Measurements from ENCODE around the gene USP15.

Gene USP15

GRCh38 chr12:62371661-62372060, 111.5 kb downstream of the USP15 start:
- no peak overlapping the region for H3K27ac ChIP-seq (ENCODE audit: low read depth, low read length)
- no peaks in the 10 kb centered on the region for H3K9me3 ChIP-seq (ENCODE audit: control insufficient read depth, insufficient read depth, low read length)
- no peaks in the 10 kb centered on the region for H3K79me2 ChIP-seq (ENCODE audit: control insufficient read depth, low read length)
- H3F3A ChIP-seq (ENCODE audit: control insufficient read depth, insufficient read depth): 0 out of 2 replicates have a peak, but pooled peaks cover 2% of the 10 kb centered on the region
- no peaks in the 10 kb centered on the region for H3K9me2 ChIP-seq (replicated peaks; ENCODE audit: control insufficient read depth, low read length)
- no peaks in the 10 kb centered on the region for H4K20me1 ChIP-seq (ENCODE audit: control insufficient read depth, insufficient read depth, low read depth, low read length)
- no peaks in the 10 kb centered on the region for H3K4me1 ChIP-seq (ENCODE audit: control insufficient read depth, low read length)
- H3K4me3 ChIP-seq (ENCODE audit: low read length): no peak overlapping the region
- H3K36me3 ChIP-seq (ENCODE audit: control insufficient read depth, low read length): peaks cover 14% of the 10 kb centered on the region
- no peaks in the 10 kb centered on the region for H3K27me3 ChIP-seq (ENCODE audit: control insufficient read depth, low read length)
- no peak overlapping the region for H3K4me2 ChIP-seq (ENCODE audit: low read length)
- TF ChIP-seq CTCF (IDR thresholded peaks at IDR 0.05; ENCODE audit: low read depth, low read length, poor library complexity, severe bottlenecking) (no peak), EZH2phosphoT487 (IDR thresholded peaks at IDR 0.05; ENCODE audit: borderline replicate concordance, low read length) (no peak)

DNA sequence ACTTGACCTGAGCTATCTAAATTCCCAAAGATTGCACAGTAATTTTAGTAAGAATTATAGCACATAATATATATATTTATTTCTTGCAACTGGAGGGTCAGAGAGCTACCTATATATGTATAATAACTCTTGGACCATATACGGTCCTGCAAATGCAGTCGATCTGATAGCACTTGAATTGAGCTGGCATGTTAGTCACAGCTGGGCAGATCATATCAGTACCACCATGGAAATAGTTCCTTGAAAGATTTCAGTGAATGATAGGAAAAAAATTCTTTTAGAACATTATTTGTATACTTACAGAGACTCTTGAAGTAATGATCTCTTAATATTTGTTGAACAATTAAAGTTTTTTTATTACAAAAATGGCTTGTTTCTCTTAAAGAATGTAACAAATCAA, 111.9 kb downstream of the USP15 start:
- Histone ChIP-seq H3K27ac (ENCODE audit: low read depth, low read length) (no peak overlapping the region), H3F3A (ENCODE audit: control insufficient read depth, insufficient read depth) (0 out of 2 replicates have a peak, but pooled peaks cover 2% of the 10 kb centered on the region)

GRCh38 chr12:62372825-62373224, 112.6 kb downstream of the USP15 start:
- Histone ChIP-seq H3K4me3 (ENCODE audit: low read length) (no peak overlapping the region), H3K4me2 (ENCODE audit: low read length) (no peak overlapping the region), H3K4me1 (ENCODE audit: control insufficient read depth, low read length) (no peaks in the 10 kb centered on the region), H3F3A (ENCODE audit: control insufficient read depth, insufficient read depth) (0 out of 2 replicates have a peak, but pooled peaks cover 2% of the 10 kb centered on the region), H3K79me2 (ENCODE audit: control insufficient read depth, low read length) (no peaks in the 10 kb centered on the region), H3K9me3 (ENCODE audit: control insufficient read depth, insufficient read depth, low read length) (no peaks in the 10 kb centered on the region), H3K9me2 (replicated peaks; ENCODE audit: control insufficient read depth, low read length) (no peaks in the 10 kb centered on the region), H3K27me3 (ENCODE audit: control insufficient read depth, low read length) (no peaks in the 10 kb centered on the region), H4K20me1 (ENCODE audit: control insufficient read depth, insufficient read depth, low read depth, low read length) (no peaks in the 10 kb centered on the region), H3K27ac (ENCODE audit: low read depth, low read length) (no peak overlapping the region), H3K36me3 (ENCODE audit: control insufficient read depth, low read length) (peaks cover 14% of the 10 kb centered on the region)
- TF ChIP-seq CTCF (IDR thresholded peaks at IDR 0.05; ENCODE audit: low read depth, low read length, poor library complexity, severe bottlenecking): no peak

More for the DNA sequence above, 111.9 kb downstream of the USP15 start:
- Histone ChIP-seq H3K36me3 (ENCODE audit: control insufficient read depth, low read length) (peaks cover 14% of the 10 kb centered on the region), H3K4me1 (ENCODE audit: control insufficient read depth, low read length) (no peaks in the 10 kb centered on the region), H4K20me1 (ENCODE audit: control insufficient read depth, insufficient read depth, low read depth, low read length) (no peaks in the 10 kb centered on the region), H3K4me2 (ENCODE audit: low read length) (no peak overlapping the region), H3K4me3 (ENCODE audit: low read length) (no peak overlapping the region), H3K9me2 (replicated peaks; ENCODE audit: control insufficient read depth, low read length) (no peaks in the 10 kb centered on the region), H3K79me2 (ENCODE audit: control insufficient read depth, low read length) (no peaks in the 10 kb centered on the region), H3K9me3 (ENCODE audit: control insufficient read depth, insufficient read depth, low read length) (no peaks in the 10 kb centered on the region), H3K27me3 (ENCODE audit: control insufficient read depth, low read length) (no peaks in the 10 kb centered on the region)
- no peak for TF ChIP-seq CTCF (IDR thresholded peaks at IDR 0.05; ENCODE audit: low read depth, low read length, poor library complexity, severe bottlenecking)
- TF ChIP-seq EZH2phosphoT487 (IDR thresholded peaks at IDR 0.05; ENCODE audit: borderline replicate concordance, low read length): no peak
